ENCODE results near the gene NOTUM.
"Not testable (repeated sequence)": the region's sequence is repeated elsewhere in the genome, so short reads cannot be mapped to it uniquely, and the experiment has no call there.

Gene NOTUM

DNA sequence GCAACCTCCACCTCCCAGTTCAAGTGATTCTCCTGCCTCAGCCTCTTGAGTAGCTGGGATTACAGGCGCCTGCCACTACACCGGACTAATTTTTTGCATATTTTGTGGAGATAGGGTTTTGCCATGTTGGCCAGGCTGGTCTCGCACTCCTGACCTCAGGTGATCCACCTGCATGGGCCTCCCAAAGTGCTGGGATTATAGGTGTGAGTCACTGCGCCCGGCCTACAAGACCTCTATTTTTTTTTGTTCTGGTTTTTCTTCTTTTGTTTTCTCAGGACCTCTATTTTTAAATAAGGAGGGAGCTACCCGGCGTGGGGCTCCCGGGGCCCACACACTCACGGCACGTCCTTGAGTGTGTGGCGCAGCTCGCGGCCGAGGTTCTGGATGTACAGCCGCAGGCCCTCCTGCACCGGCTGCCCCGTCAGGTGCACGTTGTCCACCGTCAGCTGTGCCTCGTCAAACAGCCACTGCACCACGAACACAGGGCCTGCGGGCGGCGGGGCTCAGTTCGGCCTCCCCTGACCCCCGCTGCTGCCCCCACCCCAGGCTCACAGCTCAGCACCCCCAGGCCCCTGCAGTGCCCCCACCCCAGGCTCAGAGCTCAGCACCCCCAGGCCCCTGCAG is 5.8 kb downstream of the NOTUM start:
- no peak for DNase-seq (ENCODE audit: low spot score)
- TF ChIP-seq, protein P1, sequence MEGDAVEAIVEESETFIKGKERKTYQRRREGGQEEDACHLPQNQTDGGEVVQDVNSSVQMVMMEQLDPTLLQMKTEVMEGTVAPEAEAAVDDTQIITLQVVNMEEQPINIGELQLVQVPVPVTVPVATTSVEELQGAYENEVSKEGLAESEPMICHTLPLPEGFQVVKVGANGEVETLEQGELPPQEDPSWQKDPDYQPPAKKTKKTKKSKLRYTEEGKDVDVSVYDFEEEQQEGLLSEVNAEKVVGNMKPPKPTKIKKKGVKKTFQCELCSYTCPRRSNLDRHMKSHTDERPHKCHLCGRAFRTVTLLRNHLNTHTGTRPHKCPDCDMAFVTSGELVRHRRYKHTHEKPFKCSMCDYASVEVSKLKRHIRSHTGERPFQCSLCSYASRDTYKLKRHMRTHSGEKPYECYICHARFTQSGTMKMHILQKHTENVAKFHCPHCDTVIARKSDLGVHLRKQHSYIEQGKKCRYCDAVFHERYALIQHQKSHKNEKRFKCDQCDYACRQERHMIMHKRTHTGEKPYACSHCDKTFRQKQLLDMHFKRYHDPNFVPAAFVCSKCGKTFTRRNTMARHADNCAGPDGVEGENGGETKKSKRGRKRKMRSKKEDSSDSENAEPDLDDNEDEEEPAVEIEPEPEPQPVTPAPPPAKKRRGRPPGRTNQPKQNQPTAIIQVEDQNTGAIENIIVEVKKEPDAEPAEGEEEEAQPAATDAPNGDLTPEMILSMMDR (IDR thresholded peaks at IDR 0.05; ENCODE audit: borderline replicate concordance, control extremely low read depth, extremely low read depth, insufficient read depth, missing control alignments): no peak
- in situ Hi-C loops (cut with MboI; ENCODE audit: low sequenced_read_pairs, unreplicated experiment): no loop called here

DNA sequence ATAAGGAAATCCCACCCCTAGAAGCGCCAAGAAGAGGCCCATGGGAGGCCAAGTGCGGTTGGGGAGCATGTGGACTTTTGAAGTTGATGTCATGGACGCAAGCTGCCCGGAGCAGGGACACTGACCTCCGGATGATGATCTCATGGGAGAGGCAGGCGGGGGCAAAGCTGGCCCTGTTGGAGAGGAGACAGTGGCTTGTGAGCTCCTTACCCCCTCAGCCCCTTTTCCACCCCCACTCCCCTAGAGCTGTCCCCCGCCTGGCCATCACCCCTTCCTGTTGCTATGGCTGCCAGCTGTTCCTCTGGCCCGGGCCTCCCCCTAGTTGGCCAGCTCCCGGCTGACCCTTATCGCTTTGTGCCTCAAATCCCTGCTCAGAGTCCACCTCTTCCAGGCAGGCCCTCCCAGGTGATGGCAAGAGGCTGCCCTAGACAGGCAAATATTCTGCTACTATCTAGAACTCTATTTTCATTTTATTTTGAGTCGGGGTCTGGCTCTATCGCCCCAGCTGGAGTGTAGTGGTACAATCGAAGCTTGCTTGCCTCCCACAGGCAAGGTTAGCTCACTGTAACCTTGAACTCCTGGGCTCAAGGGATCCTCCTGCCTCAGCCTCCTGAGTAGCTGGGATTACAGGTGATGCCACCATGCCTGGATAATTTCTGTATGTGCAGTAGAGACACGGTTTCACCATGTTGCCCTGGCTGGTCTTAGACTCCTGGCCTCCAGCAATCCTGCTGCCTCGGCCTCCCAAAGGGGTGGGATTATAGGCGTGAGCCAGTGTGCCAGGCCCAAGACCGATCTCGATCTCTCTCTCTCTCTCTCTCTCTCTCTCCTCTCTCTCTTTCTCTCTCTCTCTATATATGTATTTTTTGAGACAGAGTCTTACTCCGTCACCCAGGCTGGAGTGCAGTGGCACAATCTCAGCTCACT is 6.6 kb downstream of the NOTUM start:
- TF ChIP-seq, protein P1 (IDR thresholded peaks at IDR 0.05; ENCODE audit: borderline replicate concordance, control extremely low read depth, extremely low read depth, insufficient read depth, missing control alignments): no peak
- in situ Hi-C loops (cut with MboI; ENCODE audit: low sequenced_read_pairs, unreplicated experiment): no loop called here
- no peak for DNase-seq (ENCODE audit: low spot score)

DNA sequence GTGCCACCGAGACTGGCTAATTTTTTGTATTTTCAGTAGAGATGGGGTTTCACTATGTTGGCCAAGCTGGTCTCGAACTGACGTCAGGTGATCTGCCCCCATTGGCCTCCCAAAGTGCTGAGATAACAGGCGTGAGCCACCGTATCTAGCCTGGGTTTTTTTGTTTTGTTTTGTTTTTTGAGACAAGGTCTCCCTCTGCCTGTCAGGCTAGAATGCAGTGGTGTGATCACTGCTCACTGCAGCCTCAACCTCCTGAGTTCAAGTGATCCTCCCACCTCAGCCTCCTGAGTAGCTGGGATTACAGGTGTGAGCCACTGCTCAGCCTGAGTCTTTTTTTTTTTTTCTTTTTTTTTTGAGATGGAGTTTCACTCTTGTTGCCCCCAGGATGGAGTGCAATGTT is 7.5 kb downstream of the NOTUM start:
- DNase-seq (ENCODE audit: low spot score); in situ Hi-C loops (cut with MboI; ENCODE audit: low sequenced_read_pairs, unreplicated experiment): not testable (repeated sequence)

DNA sequence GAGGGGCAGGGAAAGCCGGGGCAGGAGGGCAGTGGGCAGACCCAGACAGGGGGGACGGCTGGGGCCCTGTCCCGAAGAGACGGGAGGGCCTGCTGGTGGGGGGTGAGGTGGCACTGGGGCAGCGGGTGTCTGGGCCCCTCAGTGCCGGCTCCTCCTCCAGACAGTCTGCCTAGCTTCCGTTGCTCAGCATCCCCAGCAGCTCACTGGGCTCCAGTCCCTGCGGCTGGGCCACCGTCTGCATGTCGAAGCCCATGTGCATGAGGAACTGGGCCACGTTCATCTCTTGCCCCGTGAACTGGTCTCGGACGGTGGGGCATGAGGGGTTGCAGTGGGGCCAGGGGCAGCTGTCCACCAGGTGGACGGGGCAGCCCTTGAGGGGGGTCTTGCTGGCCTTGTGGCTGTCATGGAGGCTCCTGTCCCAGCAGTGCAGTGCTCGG is 8.2 kb downstream of the NOTUM start:
- in situ Hi-C loops (cut with MboI; ENCODE audit: low sequenced_read_pairs, unreplicated experiment): no loop called here
- TF ChIP-seq, protein P1 (IDR thresholded peaks at IDR 0.05; ENCODE audit: borderline replicate concordance, control extremely low read depth, extremely low read depth, insufficient read depth, missing control alignments): no peak
- no peak for DNase-seq (ENCODE audit: low spot score)

DNA sequence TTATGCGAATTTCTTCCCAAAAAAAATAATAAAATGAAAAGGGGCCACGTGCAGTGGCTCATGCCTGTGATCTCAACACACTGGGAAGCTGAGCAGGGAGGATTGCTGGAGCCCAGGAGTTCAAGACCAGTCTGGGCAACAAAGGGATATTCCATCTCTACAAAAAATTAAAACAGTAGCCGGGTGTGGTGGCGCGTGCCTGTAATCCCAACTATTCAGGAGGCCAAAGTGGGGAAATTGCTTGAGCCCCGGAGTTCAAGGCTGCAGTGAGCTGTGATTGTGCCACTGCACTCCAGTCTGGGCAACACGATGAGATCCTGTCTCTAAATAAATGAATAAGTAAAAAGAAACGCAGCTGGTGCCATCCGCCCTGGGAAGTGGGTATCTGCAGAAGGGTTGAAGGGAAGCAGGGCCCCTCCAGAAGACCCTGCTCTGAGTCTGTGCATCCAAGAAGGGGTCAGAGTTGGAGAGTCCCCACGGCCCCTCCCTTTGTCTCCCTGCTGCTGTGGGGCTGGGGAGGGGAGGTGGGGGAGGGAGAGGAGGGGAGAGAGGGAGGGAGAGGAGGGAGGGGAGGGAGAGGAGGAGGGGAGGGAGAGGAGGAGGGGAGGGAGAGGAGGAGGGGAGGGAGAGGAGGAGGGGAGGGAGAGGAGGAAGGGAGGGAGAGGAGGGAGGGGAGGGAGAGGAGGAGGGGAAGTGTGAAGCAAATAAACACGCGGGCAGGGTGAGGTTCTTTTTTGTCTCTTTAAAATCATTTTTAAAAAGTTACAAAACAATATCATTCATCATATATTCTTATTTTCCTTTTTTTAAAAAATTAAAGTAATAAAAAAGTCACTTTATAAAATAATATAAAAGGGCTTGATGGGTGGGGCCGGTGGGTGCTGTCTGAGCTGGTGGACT is 9.0 kb downstream of the NOTUM start:
- TF ChIP-seq, protein P1 (IDR thresholded peaks at IDR 0.05; ENCODE audit: borderline replicate concordance, control extremely low read depth, extremely low read depth, insufficient read depth, missing control alignments): no peak
- DNase-seq (ENCODE audit: low spot score): no peak
- in situ Hi-C loops (cut with MboI; ENCODE audit: low sequenced_read_pairs, unreplicated experiment): no loop called here

DNA sequence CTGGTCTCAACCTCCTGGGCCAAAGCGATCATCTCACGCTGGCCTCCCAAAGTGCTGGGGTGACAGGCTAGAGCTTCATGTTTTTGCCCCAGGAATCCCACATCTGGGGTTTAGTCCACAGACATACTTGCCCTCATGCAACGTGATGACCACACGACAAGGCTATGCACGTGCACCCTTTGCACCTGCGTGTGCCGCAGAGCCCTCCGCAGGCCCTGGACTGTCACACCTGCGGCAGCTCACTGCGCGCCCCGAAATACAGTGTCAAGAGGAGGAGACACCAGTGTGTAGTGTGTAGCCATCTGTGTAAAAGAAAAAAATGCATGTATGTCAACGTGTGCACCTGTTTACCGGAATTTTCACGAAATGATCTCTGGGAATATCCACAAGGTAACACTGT is 10.5 kb downstream of the NOTUM start:
- in situ Hi-C loops (cut with MboI; ENCODE audit: low sequenced_read_pairs, unreplicated experiment): no loop called here
- no peak for DNase-seq (ENCODE audit: low spot score)
- TF ChIP-seq, protein P1 (IDR thresholded peaks at IDR 0.05; ENCODE audit: borderline replicate concordance, control extremely low read depth, extremely low read depth, insufficient read depth, missing control alignments): no peak

Data from GM13976 (cell line).